Smooth muscle cell (in vitro differentiated cells): ENCODE measurements around the gene TMC3. TPM values are rescaled to one million over a fixed set of nuclear protein-coding genes. Genes with fewer than 3 reads are reported as not detected.

Experiments used
- DNase-seq: peaks from one replicate; lab custom pipeline; 2025; ENCODE audit not compliant: unreplicated experiment; lab: John Stamatoyannopoulos, UW
- H2AFZ ChIP-seq: fragments of 200-600 bp; sonication (generic); 2 replicates; pipeline ENCODE4 v1.6.0; 2016; ENCODE audit warnings: antibody characterized with exemption, low read depth, mild to moderate bottlenecking
- H3F3A ChIP-seq: fragments of 200-600 bp; sonication (generic); 2 replicates; pipeline ENCODE4 v1.6.0; 2017; ENCODE audit warnings: antibody characterized with exemption, low read depth
- H3K27ac ChIP-seq: fragments of 200-600 bp; sonication (generic); 2 replicates; pipeline ENCODE4 v1.5.1; 2016; ENCODE audit warnings: low read depth, mild to moderate bottlenecking
- H3K27me3 ChIP-seq: fragments of 200-600 bp; sonication (generic); 2 replicates; pipeline ENCODE4 v1.6.1; 2016; ENCODE audit warnings: low read depth, mild to moderate bottlenecking
- H3K36me3 ChIP-seq: fragments of 200-600 bp; sonication (generic); 2 replicates; pipeline ENCODE4 v1.5.1; 2016; ENCODE audit warnings: low read depth
- H3K4me1 ChIP-seq: fragments of 200-600 bp; sonication (generic); 2 replicates; pipeline ENCODE4 v1.5.1; 2016; ENCODE audit warnings: low read depth
- H3K4me2 ChIP-seq: fragments of 200-600 bp; sonication (generic); 2 replicates; pipeline ENCODE4 v1.6.0; 2016; ENCODE audit warnings: mild to moderate bottlenecking
- H3K4me3 ChIP-seq: fragments of 200-600 bp; sonication (generic); 2 replicates; pipeline ENCODE4 v1.5.1; 2016; ENCODE audit warnings: mild to moderate bottlenecking
- H3K79me2 ChIP-seq: fragments of 200-600 bp; sonication (generic); 2 replicates; pipeline ENCODE4 v1.6.0; 2016; ENCODE audit warnings: low read depth, mild to moderate bottlenecking
- H3K9ac ChIP-seq: fragments of 200-600 bp; sonication (generic); 2 replicates; pipeline ENCODE4 v1.6.0; 2016; ENCODE audit warnings: low read depth
- H3K9me3 ChIP-seq: fragments of 200-600 bp; sonication (generic); replicated peaks from 2 replicates; pipeline ENCODE4 v1.5.1; 2016; ENCODE audit warnings: low read depth
- H4K20me1 ChIP-seq: fragments of 200-600 bp; sonication (generic); 2 replicates; pipeline ENCODE4 v1.6.0; 2016; ENCODE audit warnings: low read depth
- WGBS: methylation state at CpG from one replicate; pipeline ENCODE4 v1.1.7; 2016; ENCODE audit warnings: low lambda C conversion rate; 5-methylcytosine and 5-hydroxymethylcytosine counted together
- polyA plus RNA-seq: library from polyadenylated mRNA; unstranded; fragments of >200 nt; fragmentation: Nextera tagmentation; extraction: Ambion mirVana; gene quantifications from 2 replicates; pipeline ENCODE4 v1.2.1, GENCODE V29; 2016
- total RNA-seq: library from RNA; depleted of rRNA; stranded (reverse); fragments of >200 nt; gene quantifications from 2 replicates; pipeline ENCODE4 v1.2.3, GENCODE V29; 2014
- TF ChIP-seq, protein P1 (sequence below): fragments of 200-600 bp; sonication (generic); IDR thresholded peaks from 2 replicates; pipeline ENCODE4 v1.5.1; 2017; ENCODE audit warnings: borderline replicate concordance, mild to moderate bottlenecking, antibody characterized with exemption; ENCODE audit not compliant: insufficient read depth, poor library complexity, severe bottlenecking

Gene TMC3
- total and polyA plus RNA-seq, 2 experiments from 2014 or later = not detected

DNA sequence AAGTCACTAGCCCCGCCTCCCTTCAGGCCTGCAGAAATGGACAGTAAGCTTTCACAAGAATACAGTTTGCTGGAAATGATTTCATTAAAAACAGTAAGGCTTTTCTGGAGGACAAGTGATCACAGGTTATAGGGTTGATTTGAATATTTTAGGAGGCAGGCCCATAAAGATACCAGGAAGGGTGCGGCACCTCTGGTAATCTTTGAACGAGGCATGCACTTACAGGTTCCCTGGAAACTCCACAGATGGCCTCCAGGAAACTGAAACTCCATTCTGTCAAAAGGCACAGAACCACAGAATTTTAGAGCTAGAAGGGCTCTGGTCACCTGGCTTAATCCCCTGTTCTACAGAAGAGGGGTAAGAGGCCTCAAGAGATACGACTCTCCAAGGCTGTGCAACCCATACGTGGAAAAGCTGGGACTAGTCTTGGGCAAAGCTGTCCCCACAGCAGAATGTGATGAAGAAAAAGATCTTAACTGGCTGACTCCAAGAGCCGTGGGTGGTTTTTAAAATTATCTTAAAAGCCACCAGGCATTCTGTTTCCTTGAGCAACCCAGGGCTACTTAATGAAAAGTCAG, 51.2 kb downstream of the TMC3 start:
- WGBS = 60% methylated on average over 6 of the region's 6 CpGs
- Histone ChIP-seq H3K4me2 (peak overlapping the region; percentile 85), H3K27ac (no peak overlapping the region)

DNA sequence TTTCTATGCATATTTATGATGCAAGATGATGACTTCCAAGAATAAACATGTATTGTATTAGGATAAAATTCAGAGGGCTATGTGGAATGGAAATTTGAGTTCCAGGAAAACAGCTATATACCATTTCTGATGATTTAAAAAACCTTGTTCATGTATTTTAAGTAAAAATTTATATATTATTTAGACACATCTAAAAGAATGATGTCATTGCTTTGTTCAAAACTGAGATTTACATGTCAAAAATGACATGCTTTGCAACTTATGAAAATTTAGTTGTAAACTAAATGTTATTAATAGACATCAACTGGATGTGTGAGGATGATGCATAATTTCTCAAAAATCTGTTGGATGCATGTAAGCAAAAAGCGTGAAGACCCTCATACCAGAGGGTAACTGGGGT, 52.3 kb downstream of the TMC3 start:
- TF ChIP-seq, protein P1, sequence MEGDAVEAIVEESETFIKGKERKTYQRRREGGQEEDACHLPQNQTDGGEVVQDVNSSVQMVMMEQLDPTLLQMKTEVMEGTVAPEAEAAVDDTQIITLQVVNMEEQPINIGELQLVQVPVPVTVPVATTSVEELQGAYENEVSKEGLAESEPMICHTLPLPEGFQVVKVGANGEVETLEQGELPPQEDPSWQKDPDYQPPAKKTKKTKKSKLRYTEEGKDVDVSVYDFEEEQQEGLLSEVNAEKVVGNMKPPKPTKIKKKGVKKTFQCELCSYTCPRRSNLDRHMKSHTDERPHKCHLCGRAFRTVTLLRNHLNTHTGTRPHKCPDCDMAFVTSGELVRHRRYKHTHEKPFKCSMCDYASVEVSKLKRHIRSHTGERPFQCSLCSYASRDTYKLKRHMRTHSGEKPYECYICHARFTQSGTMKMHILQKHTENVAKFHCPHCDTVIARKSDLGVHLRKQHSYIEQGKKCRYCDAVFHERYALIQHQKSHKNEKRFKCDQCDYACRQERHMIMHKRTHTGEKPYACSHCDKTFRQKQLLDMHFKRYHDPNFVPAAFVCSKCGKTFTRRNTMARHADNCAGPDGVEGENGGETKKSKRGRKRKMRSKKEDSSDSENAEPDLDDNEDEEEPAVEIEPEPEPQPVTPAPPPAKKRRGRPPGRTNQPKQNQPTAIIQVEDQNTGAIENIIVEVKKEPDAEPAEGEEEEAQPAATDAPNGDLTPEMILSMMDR = no peak
- no peak overlapping the region for H3K9ac ChIP-seq
- H3K4me3 ChIP-seq = no peak overlapping the region
- H3F3A ChIP-seq = peaks cover 9% of the 10 kb centered on the region
- 96% methylated on average over 1 of the region's 1 CpG for WGBS
- H3K27ac ChIP-seq = no peak overlapping the region
- no peak for DNase-seq
- H4K20me1 ChIP-seq = no peaks in the 10 kb centered on the region
- no peaks in the 10 kb centered on the region for H3K79me2 ChIP-seq
- no peaks in the 10 kb centered on the region for H3K9me3 ChIP-seq
- H3K27me3 ChIP-seq = no peaks in the 10 kb centered on the region
- no peaks in the 10 kb centered on the region for H3K4me1 ChIP-seq
- H3K4me2 ChIP-seq = no peak overlapping the region
- H3K36me3 ChIP-seq = peaks cover 11% of the 10 kb centered on the region
- H2AFZ ChIP-seq = no peak overlapping the region

More for the DNA sequence above, 51.2 kb downstream of the TMC3 start:
- no peaks in the 10 kb centered on the region for H3K9me3 ChIP-seq
- no peaks in the 10 kb centered on the region for H3K79me2 ChIP-seq
- peaks cover 20% of the 10 kb centered on the region for H3F3A ChIP-seq
- no peak overlapping the region for H3K9ac ChIP-seq
- TF ChIP-seq, protein P1 = no peak
- H4K20me1 ChIP-seq = peaks cover 4% of the 10 kb centered on the region
- H3K4me3 ChIP-seq = peak overlapping the region; percentile 67
- no peak for DNase-seq
- H3K36me3 ChIP-seq = peaks cover 11% of the 10 kb centered on the region
- peaks cover 9% of the 10 kb centered on the region for H3K4me1 ChIP-seq
- no peaks in the 10 kb centered on the region for H3K27me3 ChIP-seq
- H2AFZ ChIP-seq = no peak overlapping the region

DNA sequence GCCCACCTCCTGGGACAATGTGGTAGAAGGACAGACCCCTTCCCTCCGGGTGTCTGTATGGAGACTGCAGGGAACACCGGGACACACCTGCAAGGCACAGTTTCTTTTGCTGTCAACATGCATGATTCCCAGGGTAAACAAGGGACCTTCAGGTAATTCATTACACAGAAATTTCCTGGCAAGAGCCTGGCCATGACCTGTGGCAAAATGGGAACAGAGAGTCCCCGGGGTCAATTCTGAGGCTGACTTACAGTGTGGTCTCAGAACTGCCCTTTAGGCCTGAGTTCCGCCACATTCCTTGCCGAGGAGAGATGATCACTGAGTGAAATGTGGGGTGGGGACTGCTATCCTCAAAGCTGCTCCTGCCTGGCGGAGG, 56.4 kb downstream of the TMC3 start:
- no peak overlapping the region for H2AFZ ChIP-seq
- H3K27me3 ChIP-seq = no peaks in the 10 kb centered on the region
- no peaks in the 10 kb centered on the region for H3F3A ChIP-seq
- no peaks in the 10 kb centered on the region for H3K9me3 ChIP-seq
- no peak overlapping the region for H3K4me2 ChIP-seq
- H3K27ac ChIP-seq = no peak overlapping the region
- no peaks in the 10 kb centered on the region for H4K20me1 ChIP-seq
- DNase-seq = no peak
- H3K9ac ChIP-seq = no peak overlapping the region
- WGBS = 94% methylated on average over 6 of the region's 6 CpGs
- no peaks in the 10 kb centered on the region for H3K4me1 ChIP-seq
- H3K79me2 ChIP-seq = no peaks in the 10 kb centered on the region
- H3K36me3 ChIP-seq = peaks cover 11% of the 10 kb centered on the region
- H3K4me3 ChIP-seq = no peak overlapping the region
- TF ChIP-seq, protein P1 = no peak

DNA sequence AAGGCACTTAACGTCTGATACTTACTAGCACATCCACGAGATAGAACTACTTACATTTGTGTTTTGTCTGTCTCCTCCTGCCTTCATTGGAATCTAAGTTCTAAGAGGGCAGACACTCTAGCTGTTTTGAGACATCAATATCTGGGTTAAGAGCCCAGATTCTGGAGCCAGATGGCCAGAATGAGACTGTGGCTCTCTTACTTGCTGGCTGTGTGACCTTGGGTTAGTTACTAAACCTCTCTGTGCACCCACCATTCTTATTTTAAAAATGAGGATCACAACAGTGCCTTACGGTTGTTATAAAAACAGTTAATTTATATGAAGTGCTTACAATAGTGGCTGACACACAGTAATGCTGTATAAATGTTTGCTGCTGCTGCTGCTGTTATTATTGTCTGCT, 57.7 kb downstream of the TMC3 start:
- TF ChIP-seq, protein P1 = no peak
- H3K27ac ChIP-seq = no peak overlapping the region
- WGBS = 94% methylated on average over 3 of the region's 3 CpGs
- no peak overlapping the region for H3K9ac ChIP-seq
- H4K20me1 ChIP-seq = no peaks in the 10 kb centered on the region
- no peak overlapping the region for H3K4me3 ChIP-seq
- no peaks in the 10 kb centered on the region for H3F3A ChIP-seq
- H3K9me3 ChIP-seq = no peaks in the 10 kb centered on the region
- H3K36me3 ChIP-seq = peaks cover 11% of the 10 kb centered on the region
- H3K79me2 ChIP-seq = no peaks in the 10 kb centered on the region
- H3K4me2 ChIP-seq = no peak overlapping the region
- H2AFZ ChIP-seq = no peak overlapping the region
- no peaks in the 10 kb centered on the region for H3K4me1 ChIP-seq
- no peak for DNase-seq
- no peaks in the 10 kb centered on the region for H3K27me3 ChIP-seq
